ENCODE measurements around the gene EMC10.
A peak's percentile ranks its signal among the peaks of the same experiment; 100 is the strongest.
"Not testable (repeated sequence)": the region's sequence is repeated elsewhere in the genome, so short reads cannot be mapped to it uniquely, and the experiment has no call there.

EMC10 gene

DNA sequence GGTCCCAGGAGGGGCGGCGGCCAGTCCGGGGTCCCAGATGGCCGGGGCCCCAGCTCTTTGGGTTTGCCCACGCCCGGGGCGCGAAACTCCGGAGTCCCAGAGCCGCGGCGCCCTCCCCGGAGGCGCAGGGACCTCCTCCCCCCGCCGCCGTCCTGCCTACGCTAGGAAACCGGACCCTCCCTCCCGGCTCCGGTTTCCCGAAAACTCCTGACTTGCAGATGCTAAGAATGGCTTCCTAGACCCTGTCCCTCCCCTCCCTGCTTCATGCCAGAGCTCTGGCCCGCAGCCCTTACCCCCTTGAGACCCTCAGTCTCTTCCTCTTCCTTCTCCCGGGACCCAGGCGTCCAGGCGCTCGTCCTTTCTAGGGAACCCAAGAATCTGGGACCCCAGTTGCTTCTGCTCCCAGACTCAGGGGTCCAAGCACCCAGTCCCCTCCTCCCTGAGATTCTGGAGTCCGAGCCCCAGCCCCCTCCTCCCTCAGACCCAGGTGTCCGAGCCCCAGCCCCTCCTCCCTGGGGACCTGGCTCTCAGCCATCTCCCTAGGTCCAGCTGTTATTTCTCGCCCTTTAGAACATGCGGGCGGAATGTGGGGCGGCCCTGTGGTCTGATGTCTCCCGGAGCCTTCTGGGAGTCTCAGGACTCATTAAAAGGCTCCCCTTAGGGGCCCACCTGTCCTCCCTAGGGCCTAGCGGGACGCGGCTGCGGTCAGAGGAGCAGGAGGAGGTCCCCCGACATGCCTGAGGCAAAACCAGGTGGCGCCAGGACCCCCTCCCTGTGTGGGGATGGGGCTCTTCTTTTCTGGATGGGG lies 43.9 kb upstream of the EMC10 start, which contains the start of gene MYBPC2:
MYBPC2 (plus strand) TSS at position 672 of the 808 bp plus-strand sequence; CDS start at position 734, 62 bp downstream.
- no peak for DNase-seq (ENCODE audit: low read depth, low spot score)
- H3K36me3 ChIP-seq (ENCODE audit: insufficient read depth, insufficient read length, low read length), result no peaks in the 10 kb centered on the region
- H3K4me3 ChIP-seq (ENCODE audit: insufficient read length, low read depth), result peak within 1 kb of the TSS; percentile 47
- peak within 1 kb of the TSS; percentile 74 for H3K9ac ChIP-seq (ENCODE audit: insufficient read length, low read depth)
- TF ChIP-seq SUZ12 (IDR thresholded peaks at IDR 0.05; ENCODE audit: extremely low read depth, insufficient read depth, insufficient read length) (no peak), YY1 (IDR thresholded peaks at IDR 0.05; ENCODE audit: insufficient read depth, insufficient read length) (no peak), ZNF274 (IDR thresholded peaks at IDR 0.05; ENCODE audit: low read depth, low read length) (no peak)
- peaks cover 7% of the 10 kb centered on the region for H3K4me1 ChIP-seq (ENCODE audit: insufficient read depth, insufficient read length)
- H3K9me3 ChIP-seq (ENCODE audit: insufficient read depth, low read length), result no peaks in the 10 kb centered on the region
- H3K27me3 ChIP-seq (ENCODE audit: insufficient read depth, insufficient read length), result no peaks in the 10 kb centered on the region

DNA sequence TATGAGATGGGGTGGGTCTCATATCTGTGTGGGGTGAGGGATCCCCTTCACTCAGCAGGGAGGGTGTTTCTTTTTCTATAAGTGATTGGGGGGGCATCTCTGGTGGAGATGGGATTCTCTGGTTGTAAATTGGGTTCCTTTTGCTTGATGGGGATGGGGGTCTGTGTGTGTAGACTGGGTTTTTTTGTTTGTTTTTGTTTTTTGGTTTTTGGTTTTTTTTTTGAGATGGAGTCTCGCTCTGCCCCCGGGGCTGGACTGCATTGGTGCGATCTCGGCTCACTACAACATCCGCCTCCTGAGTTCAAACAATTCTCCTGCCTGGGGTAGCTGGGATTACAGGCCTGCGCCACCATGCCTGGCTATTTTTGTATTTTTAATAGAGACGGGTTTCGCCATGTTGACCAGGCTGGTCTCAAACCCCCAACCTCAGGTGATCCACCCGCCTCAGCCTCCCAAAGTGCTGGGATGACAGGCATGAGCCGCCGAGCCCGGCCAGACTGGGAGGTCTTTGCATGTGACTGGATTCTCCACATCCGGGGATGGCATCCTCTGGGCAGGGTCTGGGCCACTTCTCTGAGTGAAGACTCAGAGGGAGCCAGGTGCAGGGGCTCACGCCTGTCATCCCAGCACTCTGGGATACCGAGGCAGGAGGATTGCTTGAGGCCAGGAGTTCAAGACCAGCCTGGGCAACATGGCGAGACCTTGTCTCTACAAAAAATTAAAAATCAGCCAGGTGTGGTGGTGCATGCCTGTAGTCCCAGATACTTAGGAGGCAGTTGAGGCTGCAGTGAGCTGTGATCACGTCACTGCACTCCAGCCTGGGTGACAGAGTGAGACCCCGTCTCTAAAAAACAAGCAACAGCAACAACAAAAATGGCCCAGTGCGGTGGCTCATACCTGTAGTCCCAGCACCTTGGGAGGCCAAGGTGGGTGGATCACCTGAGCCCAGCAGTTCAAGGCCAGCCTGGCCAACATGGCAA lies 42.8 kb upstream of the EMC10 start:
- Histone ChIP-seq H3K9me3 (ENCODE audit: insufficient read depth, low read length) (no peaks in the 10 kb centered on the region), H3K27me3 (ENCODE audit: insufficient read depth, insufficient read length) (no peaks in the 10 kb centered on the region), H3K9ac (ENCODE audit: insufficient read length, low read depth) (no peak overlapping the region), H3K36me3 (ENCODE audit: insufficient read depth, insufficient read length, low read length) (no peaks in the 10 kb centered on the region), H3K4me1 (ENCODE audit: insufficient read depth, insufficient read length) (peaks cover 7% of the 10 kb centered on the region), H3K4me3 (ENCODE audit: insufficient read length, low read depth) (no peak overlapping the region)
- TF ChIP-seq SUZ12 (IDR thresholded peaks at IDR 0.05; ENCODE audit: extremely low read depth, insufficient read depth, insufficient read length) (no peak), YY1 (IDR thresholded peaks at IDR 0.05; ENCODE audit: insufficient read depth, insufficient read length) (no peak)
- no peak for DNase-seq (ENCODE audit: low read depth, low spot score)

DNA sequence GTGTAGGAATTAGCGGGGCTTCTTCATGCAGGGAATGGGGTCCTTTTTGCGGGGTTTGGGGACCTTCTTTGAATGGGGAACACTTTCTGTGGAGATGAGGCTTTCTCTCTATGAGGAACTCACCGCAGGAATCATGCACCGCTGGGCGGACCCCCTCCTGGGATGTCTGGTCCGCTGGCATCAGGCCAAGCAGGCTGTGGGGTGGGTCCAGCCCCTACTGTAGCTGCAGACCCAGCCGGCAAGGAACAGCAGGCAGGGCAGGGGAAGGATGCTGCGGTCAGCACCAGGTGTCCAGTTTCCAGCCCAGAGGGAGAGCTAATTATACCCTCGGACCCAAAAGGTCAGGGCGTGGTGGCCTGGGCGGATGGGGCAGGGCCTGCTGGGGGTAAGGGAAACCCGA lies 41.8 kb upstream of the EMC10 start:
- no peaks in the 10 kb centered on the region for H3K9me3 ChIP-seq (ENCODE audit: insufficient read depth, low read length)
- TF ChIP-seq ZNF274 (IDR thresholded peaks at IDR 0.05; ENCODE audit: low read depth, low read length) (no peak), SUZ12 (IDR thresholded peaks at IDR 0.05; ENCODE audit: extremely low read depth, insufficient read depth, insufficient read length) (no peak), YY1 (IDR thresholded peaks at IDR 0.05; ENCODE audit: insufficient read depth, insufficient read length) (no peak)
- H3K27me3 ChIP-seq (ENCODE audit: insufficient read depth, insufficient read length), result no peaks in the 10 kb centered on the region
- H3K4me1 ChIP-seq (ENCODE audit: insufficient read depth, insufficient read length), result peaks cover 7% of the 10 kb centered on the region
- no peak overlapping the region for H3K4me3 ChIP-seq (ENCODE audit: insufficient read length, low read depth)
- DNase-seq (ENCODE audit: low read depth, low spot score), result no peak
- no peak overlapping the region for H3K9ac ChIP-seq (ENCODE audit: insufficient read length, low read depth)
- H3K36me3 ChIP-seq (ENCODE audit: insufficient read depth, insufficient read length, low read length), result no peaks in the 10 kb centered on the region

DNA sequence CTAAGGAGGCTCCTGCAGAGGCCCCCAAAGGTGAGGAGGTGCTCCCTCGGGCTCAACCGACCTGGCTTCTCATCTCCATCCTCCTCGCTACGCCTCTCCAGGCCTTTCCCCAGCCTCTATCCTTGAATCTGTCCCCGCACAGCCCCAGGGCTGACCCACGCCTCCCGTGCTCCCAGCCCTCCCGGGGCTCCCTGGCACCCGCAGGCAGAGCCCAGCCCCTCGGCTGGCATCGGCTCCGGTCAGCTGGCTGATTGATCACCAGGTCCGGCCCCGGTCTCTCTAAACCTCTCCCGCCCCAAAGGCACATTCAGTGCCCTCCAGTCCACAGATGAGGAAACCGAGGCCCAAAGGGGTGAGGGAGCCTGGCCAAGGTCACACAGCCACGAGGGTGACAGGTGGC lies 41.1 kb upstream of the EMC10 start:
- TF ChIP-seq SUZ12 (IDR thresholded peaks at IDR 0.05; ENCODE audit: extremely low read depth, insufficient read depth, insufficient read length) (no peak), ZNF274 (IDR thresholded peaks at IDR 0.05; ENCODE audit: low read depth, low read length) (no peak), YY1 (IDR thresholded peaks at IDR 0.05; ENCODE audit: insufficient read depth, insufficient read length) (no peak)
- Histone ChIP-seq H3K36me3 (ENCODE audit: insufficient read depth, insufficient read length, low read length) (no peaks in the 10 kb centered on the region), H3K4me1 (ENCODE audit: insufficient read depth, insufficient read length) (peaks cover 7% of the 10 kb centered on the region), H3K4me3 (ENCODE audit: insufficient read length, low read depth) (no peak overlapping the region), H3K27me3 (ENCODE audit: insufficient read depth, insufficient read length) (no peaks in the 10 kb centered on the region), H3K9me3 (ENCODE audit: insufficient read depth, low read length) (no peaks in the 10 kb centered on the region), H3K9ac (ENCODE audit: insufficient read length, low read depth) (no peak overlapping the region)
- no peak for DNase-seq (ENCODE audit: low read depth, low spot score)

DNA sequence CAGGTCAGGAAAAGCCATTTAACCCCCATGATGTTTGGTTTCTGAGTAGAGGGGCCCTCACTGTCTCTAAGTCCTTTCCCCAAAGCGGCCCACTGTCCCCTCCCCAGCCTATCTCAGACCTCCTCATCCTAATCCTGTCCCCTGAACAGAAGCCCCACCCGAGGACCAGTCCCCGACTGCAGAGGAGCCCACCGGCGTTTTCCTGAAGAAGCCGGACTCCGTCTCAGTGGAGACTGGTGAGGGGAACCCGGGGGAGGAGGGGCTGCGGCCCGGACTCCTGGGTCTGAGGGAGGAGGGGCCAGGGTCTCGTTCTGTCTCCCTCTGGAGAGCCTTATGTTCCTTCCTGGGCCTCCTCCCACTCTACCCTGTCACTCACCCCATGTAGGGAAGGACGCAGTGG lies 40.7 kb upstream of the EMC10 start:
- H3K4me1 ChIP-seq (ENCODE audit: insufficient read depth, insufficient read length), result peaks cover 7% of the 10 kb centered on the region
- TF ChIP-seq YY1 (IDR thresholded peaks at IDR 0.05; ENCODE audit: insufficient read depth, insufficient read length) (no peak), SUZ12 (IDR thresholded peaks at IDR 0.05; ENCODE audit: extremely low read depth, insufficient read depth, insufficient read length) (no peak), ZNF274 (IDR thresholded peaks at IDR 0.05; ENCODE audit: low read depth, low read length) (no peak)
- no peak for DNase-seq (ENCODE audit: low read depth, low spot score)
- H3K9ac ChIP-seq (ENCODE audit: insufficient read length, low read depth), result no peak overlapping the region
- no peaks in the 10 kb centered on the region for H3K27me3 ChIP-seq (ENCODE audit: insufficient read depth, insufficient read length)
- H3K36me3 ChIP-seq (ENCODE audit: insufficient read depth, insufficient read length, low read length), result no peaks in the 10 kb centered on the region
- H3K4me3 ChIP-seq (ENCODE audit: insufficient read length, low read depth), result no peak overlapping the region
- no peaks in the 10 kb centered on the region for H3K9me3 ChIP-seq (ENCODE audit: insufficient read depth, low read length)

DNA sequence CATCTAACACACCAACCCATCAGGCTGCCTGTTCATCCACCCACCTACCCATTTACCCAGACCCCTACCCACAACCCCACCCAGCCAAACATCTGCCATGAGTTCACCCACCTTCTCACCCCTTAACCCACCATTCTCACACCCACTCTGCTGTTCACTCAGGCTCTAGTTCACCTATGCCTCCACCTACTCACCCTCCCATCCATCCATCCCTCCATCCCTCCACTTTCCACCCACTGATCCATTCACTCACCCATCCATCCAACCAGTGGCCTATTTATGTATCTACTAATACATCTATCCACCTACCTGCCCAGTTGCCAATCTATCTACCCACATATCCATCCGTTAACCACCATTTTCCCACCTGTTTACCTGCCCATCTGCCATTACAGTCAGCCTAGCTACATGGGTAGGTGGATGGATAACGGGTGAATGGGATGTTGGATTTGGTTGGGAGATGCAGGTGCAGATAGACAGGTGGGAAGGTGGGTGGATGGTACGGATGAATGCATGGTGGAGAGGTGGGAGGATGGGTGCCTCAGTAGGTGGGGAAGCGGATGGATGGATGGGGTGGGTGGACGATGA lies 38.4 kb upstream of the EMC10 start:
- H3K27me3 ChIP-seq (ENCODE audit: insufficient read depth, insufficient read length), result no peaks in the 10 kb centered on the region
- peaks cover 7% of the 10 kb centered on the region for H3K4me1 ChIP-seq (ENCODE audit: insufficient read depth, insufficient read length)
- no peak for DNase-seq (ENCODE audit: low read depth, low spot score)
- H3K9me3 ChIP-seq (ENCODE audit: insufficient read depth, low read length), result no peaks in the 10 kb centered on the region
- no peaks in the 10 kb centered on the region for H3K36me3 ChIP-seq (ENCODE audit: insufficient read depth, insufficient read length, low read length)
- H3K9ac ChIP-seq (ENCODE audit: insufficient read length, low read depth), result no peak overlapping the region
- H3K4me3 ChIP-seq (ENCODE audit: insufficient read length, low read depth), result no peak overlapping the region
- TF ChIP-seq YY1 (IDR thresholded peaks at IDR 0.05; ENCODE audit: insufficient read depth, insufficient read length), result no peak
- no peak for TF ChIP-seq ZNF274 (IDR thresholded peaks at IDR 0.05; ENCODE audit: low read depth, low read length)
- no peak for TF ChIP-seq SUZ12 (IDR thresholded peaks at IDR 0.05; ENCODE audit: extremely low read depth, insufficient read depth, insufficient read length)

DNA sequence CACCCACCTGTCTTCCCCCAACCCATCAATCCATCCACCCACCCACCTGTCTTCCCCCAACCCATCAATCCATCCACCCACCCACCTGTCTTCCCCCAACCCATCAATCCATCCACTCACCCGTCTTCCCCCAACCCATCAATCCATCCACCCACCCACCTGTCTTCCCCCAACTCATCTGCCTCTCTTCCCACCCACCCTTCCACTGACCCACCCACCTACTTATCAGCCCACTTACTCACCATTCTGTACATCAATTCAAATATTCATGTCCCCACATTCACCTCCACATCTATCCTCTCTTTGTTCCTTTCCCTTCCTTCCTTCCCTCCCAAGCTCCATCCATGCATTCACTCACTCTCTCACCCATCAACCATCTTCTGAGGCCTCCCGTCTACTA lies 37.2 kb upstream of the EMC10 start:
- not testable (repeated sequence) for DNase-seq (ENCODE audit: low read depth, low spot score); H3K36me3 ChIP-seq (ENCODE audit: insufficient read depth, insufficient read length, low read length); H3K9ac ChIP-seq (ENCODE audit: insufficient read length, low read depth); H3K27me3 ChIP-seq (ENCODE audit: insufficient read depth, insufficient read length); H3K4me1 ChIP-seq (ENCODE audit: insufficient read depth, insufficient read length); H3K4me3 ChIP-seq (ENCODE audit: insufficient read length, low read depth); H3K9me3 ChIP-seq (ENCODE audit: insufficient read depth, low read length)
